WTC11 (cell line): ENCODE measurements around the gene RAB15. TPM values are rescaled to one million over a fixed set of nuclear protein-coding genes. Genes with fewer than 3 reads are reported as not detected.

Experiments used
- ATAC-seq: fragments of 200-7000 bp; cut with Tn5 transposase; 2 replicates; pipeline ENCODE4 v1.10.0; 2021; ENCODE audit warnings: mild to moderate bottlenecking, moderate library complexity
- CTCF ChIA-PET: fragments of 300-600 bp; sonication (Branson Sonifier 250); formaldehyde crosslinking; loops from one replicate; lab custom pipeline; 2021; ENCODE audit warnings: antibody characterized with exemption; lab: Charles Lee
- POLR2A ChIA-PET: fragments of 350-600 bp; sonication (Branson Sonifier 250); formaldehyde crosslinking; loops from one replicate; lab custom pipeline; 2021; ENCODE audit warnings: antibody characterized with exemption; lab: Charles Lee
- DNase-seq: peaks from one replicate; pipeline ENCODE4 v3.0.0; 2021; ENCODE audit warnings: low spot score
- H3K27ac Mint-ChIP-seq: 2 replicates; pipeline ENCODE4 v1.8.0; 2021; ENCODE audit warnings: mixed read lengths
- H3K27me3 Mint-ChIP-seq: 2 replicates; pipeline ENCODE4 v1.8.0; 2021; ENCODE audit warnings: low read depth, mild to moderate bottlenecking, moderate library complexity, mixed read lengths
- H3K36me3 Mint-ChIP-seq: 2 replicates; pipeline ENCODE4 v1.8.0; 2021; ENCODE audit warnings: mixed read lengths
- H3K4me1 Mint-ChIP-seq: 2 replicates; pipeline ENCODE4 v1.8.0; 2022; ENCODE audit warnings: mixed read lengths
- H3K4me3 Mint-ChIP-seq: 2 replicates; pipeline ENCODE4 v1.8.0; 2021; ENCODE audit warnings: mild to moderate bottlenecking, moderate library complexity, mixed read lengths
- H3K9me3 Mint-ChIP-seq: 2 replicates; pipeline ENCODE4 v1.8.0; 2021; ENCODE audit warnings: mixed read lengths
- EMX1 ChIP-seq: fragments of 250-450 bp; sonication (Bioruptor Pico); IDR thresholded peaks from 2 replicates; pipeline ENCODE4 v1.8.0; 2021; ENCODE audit warnings: mild to moderate bottlenecking
- FOXP1 ChIP-seq: sonication (generic); formaldehyde crosslinking; IDR thresholded peaks from 2 replicates; pipeline ENCODE4 v1.8.0; 2022; ENCODE audit warnings: missing genetic modification reagents, mild to moderate bottlenecking, moderate library complexity, borderline replicate concordance
- GRHL2 ChIP-seq: fragments of 250-450 bp; sonication (Bioruptor Pico); IDR thresholded peaks from 2 replicates; pipeline ENCODE4 v1.8.0; 2022; ENCODE audit warnings: mild to moderate bottlenecking, moderate library complexity; ENCODE audit not compliant: insufficient replicate concordance, severe bottlenecking
- KAT7 ChIP-seq: sonication (generic); formaldehyde crosslinking; IDR thresholded peaks from 2 replicates; pipeline ENCODE4 v1.8.1; 2023; ENCODE audit warnings: missing genetic modification reagents, mild to moderate bottlenecking, borderline replicate concordance
- NFYB ChIP-seq: sonication (generic); formaldehyde crosslinking; conservative IDR thresholded peaks from 2 replicates; pipeline ENCODE4 v1.8.0; 2022; ENCODE audit warnings: low read depth, missing genetic modification reagents
- RELA ChIP-seq: sonication (generic); formaldehyde crosslinking; IDR thresholded peaks from 2 replicates; pipeline ENCODE4 v1.8.1; 2022; ENCODE audit warnings: missing genetic modification reagents, mild to moderate bottlenecking, borderline replicate concordance
- SMAD3 ChIP-seq: sonication (generic); formaldehyde crosslinking; IDR thresholded peaks from 2 replicates; pipeline ENCODE4 v1.8.0; 2022; ENCODE audit warnings: missing genetic modification reagents, mild to moderate bottlenecking, borderline replicate concordance
- ZBTB21 ChIP-seq: sonication (generic); formaldehyde crosslinking; IDR thresholded peaks from 2 replicates; pipeline ENCODE4 v1.8.1; 2023; ENCODE audit warnings: mild to moderate bottlenecking, missing genetic modification reagents, borderline replicate concordance
- ZNF219 ChIP-seq: sonication (generic); formaldehyde crosslinking; IDR thresholded peaks from 2 replicates; pipeline ENCODE4 v1.8.0; 2023; ENCODE audit warnings: missing genetic modification reagents, mild to moderate bottlenecking, borderline replicate concordance
- ZNF317 ChIP-seq: sonication (generic); formaldehyde crosslinking; IDR thresholded peaks from 2 replicates; pipeline ENCODE4 v1.8.1; 2023; ENCODE audit warnings: low read depth, mild to moderate bottlenecking, moderate library complexity, missing genetic modification reagents, borderline replicate concordance
- ZNF512 ChIP-seq: sonication (generic); formaldehyde crosslinking; IDR thresholded peaks from 2 replicates; pipeline ENCODE4 v1.8.1; 2022; ENCODE audit warnings: missing genetic modification reagents, borderline replicate concordance
- total RNA-seq: library from RNA; stranded (reverse); gene quantifications from 3 replicates; pipeline ENCODE4 v1.2.3, GENCODE V29; 2021
- TF ChIP-seq, protein P1 (sequence below): sonication (generic); formaldehyde crosslinking; IDR thresholded peaks from 2 replicates; pipeline ENCODE4 v1.8.0; 2022; ENCODE audit warnings: mild to moderate bottlenecking, missing genetic modification reagents
- TF ChIP-seq, protein P2 (sequence below): sonication (generic); formaldehyde crosslinking; conservative IDR thresholded peaks from 2 replicates; pipeline ENCODE4 v1.8.1; 2022; ENCODE audit warnings: mild to moderate bottlenecking, missing genetic modification reagents
- TF ChIP-seq, protein P3 (sequence below): sonication (generic); formaldehyde crosslinking; IDR thresholded peaks from 2 replicates; pipeline ENCODE4 v1.8.0; 2023; ENCODE audit warnings: missing genetic modification reagents
- TF ChIP-seq, protein P4 (sequence below): sonication (generic); formaldehyde crosslinking; IDR thresholded peaks from 2 replicates; pipeline ENCODE4 v1.8.0; 2022; ENCODE audit warnings: mild to moderate bottlenecking, missing genetic modification reagents

RAB15 gene
- total RNA-seq, 1 experiment from 2014 or later, result 49.1 TPM

DNA sequence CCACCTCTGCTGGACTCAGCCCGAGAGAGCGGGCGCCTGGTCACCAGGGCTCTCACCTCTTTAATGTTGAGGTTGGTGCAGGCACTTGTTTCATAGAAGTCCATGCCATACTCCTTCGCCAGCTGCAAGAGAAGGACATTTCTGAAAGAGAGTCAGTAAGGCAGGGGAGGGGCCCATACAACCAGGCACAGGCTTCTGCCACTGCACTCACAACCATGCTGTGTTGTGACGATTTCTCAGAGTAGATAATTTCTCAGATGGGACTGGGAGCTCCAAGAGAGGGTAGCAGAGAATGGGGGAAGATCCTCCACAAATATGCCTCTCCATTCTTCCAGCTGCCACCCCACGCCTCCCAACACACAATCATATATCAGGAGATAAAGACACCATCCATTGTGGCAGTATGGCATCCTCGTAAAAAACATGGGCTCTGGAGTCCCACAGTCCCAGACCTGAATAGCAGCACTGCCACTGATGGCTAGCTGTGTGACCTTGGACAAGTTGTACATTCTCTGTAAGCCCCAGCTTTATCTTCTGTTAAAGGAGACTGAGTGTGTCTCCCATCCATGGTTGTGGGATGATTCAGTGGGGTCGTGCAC, 23.4 kb downstream of the RAB15 start:
- POLR2A ChIA-PET, result interaction anchor here (0.6 kb wide), 1 partner anchor 1438 kb away, joined by 3 read pairs; no protein-coding TSS in a partner anchor
- H3K4me1 Mint-ChIP-seq, result peaks cover 12% of the 10 kb centered on the region
- DNase-seq (no peak), ATAC-seq (no peak)
- H3K9me3 Mint-ChIP-seq, result no peaks in the 10 kb centered on the region
- no peaks in the 10 kb centered on the region for H3K27me3 Mint-ChIP-seq
- CTCF ChIA-PET, result interaction anchor here (1.5 kb wide), 1 partner anchor 20 kb away, joined by 4 read pairs; no protein-coding TSS in a partner anchor
- H3K36me3 Mint-ChIP-seq, result peaks cover 23% of the 10 kb centered on the region
- H3K4me3 Mint-ChIP-seq, result no peak overlapping the region
- TF ChIP-seq RELA (CRISPR knock-in tag) (no peak), EMX1 (CRISPR knock-in tag) (no peak), GRHL2 (CRISPR knock-in tag) (no peak), KAT7 (CRISPR knock-in tag) (no peak), NFYB (no peak), ZBTB21 (CRISPR knock-in tag) (no peak), FOXP1 (no peak), ZNF512 (CRISPR knock-in tag) (no peak), SMAD3 (CRISPR knock-in tag) (no peak)
- TF ChIP-seq, protein P1, sequence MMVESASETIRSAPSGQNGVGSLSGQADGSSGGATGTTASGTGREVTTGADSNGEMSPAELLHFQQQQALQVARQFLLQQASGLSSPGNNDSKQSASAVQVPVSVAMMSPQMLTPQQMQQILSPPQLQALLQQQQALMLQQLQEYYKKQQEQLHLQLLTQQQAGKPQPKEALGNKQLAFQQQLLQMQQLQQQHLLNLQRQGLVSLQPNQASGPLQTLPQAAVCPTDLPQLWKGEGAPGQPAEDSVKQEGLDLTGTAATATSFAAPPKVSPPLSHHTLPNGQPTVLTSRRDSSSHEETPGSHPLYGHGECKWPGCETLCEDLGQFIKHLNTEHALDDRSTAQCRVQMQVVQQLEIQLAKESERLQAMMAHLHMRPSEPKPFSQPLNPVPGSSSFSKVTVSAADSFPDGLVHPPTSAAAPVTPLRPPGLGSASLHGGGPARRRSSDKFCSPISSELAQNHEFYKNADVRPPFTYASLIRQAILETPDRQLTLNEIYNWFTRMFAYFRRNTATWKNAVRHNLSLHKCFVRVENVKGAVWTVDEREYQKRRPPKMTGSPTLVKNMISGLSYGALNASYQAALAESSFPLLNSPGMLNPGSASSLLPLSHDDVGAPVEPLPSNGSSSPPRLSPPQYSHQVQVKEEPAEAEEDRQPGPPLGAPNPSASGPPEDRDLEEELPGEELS, result no peak
- TF ChIP-seq, protein P2, sequence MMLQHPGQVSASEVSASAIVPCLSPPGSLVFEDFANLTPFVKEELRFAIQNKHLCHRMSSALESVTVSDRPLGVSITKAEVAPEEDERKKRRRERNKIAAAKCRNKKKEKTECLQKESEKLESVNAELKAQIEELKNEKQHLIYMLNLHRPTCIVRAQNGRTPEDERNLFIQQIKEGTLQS (CRISPR knock-in tag), result no peak
- no peak overlapping the region for H3K27ac Mint-ChIP-seq

GRCh38 chr14:64947710-64948611, 24.2 kb downstream of the RAB15 start:
- Mint-ChIP-seq H3K36me3 (peaks cover 23% of the 10 kb centered on the region), H3K4me1 (peaks cover 16% of the 10 kb centered on the region), H3K4me3 (no peak overlapping the region), H3K27ac (peak overlapping the region; percentile 27; the same call in 1 of the 2 replicates), H3K27me3 (no peaks in the 10 kb centered on the region), H3K9me3 (no peaks in the 10 kb centered on the region)
- DNase-seq (no peak), ATAC-seq (no peak)
- TF ChIP-seq, protein P1, result no peak
- TF ChIP-seq ZNF512 (CRISPR knock-in tag), result no peak
- TF ChIP-seq, protein P3, sequence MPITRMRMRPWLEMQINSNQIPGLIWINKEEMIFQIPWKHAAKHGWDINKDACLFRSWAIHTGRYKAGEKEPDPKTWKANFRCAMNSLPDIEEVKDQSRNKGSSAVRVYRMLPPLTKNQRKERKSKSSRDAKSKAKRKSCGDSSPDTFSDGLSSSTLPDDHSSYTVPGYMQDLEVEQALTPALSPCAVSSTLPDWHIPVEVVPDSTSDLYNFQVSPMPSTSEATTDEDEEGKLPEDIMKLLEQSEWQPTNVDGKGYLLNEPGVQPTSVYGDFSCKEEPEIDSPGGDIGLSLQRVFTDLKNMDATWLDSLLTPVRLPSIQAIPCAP, result no peak
- no peak for TF ChIP-seq ZNF317 (CRISPR knock-in tag)
- TF ChIP-seq, protein P2 (CRISPR knock-in tag), result no peak
- no peak for TF ChIP-seq ZNF219 (CRISPR knock-in tag)
- TF ChIP-seq, protein P4, sequence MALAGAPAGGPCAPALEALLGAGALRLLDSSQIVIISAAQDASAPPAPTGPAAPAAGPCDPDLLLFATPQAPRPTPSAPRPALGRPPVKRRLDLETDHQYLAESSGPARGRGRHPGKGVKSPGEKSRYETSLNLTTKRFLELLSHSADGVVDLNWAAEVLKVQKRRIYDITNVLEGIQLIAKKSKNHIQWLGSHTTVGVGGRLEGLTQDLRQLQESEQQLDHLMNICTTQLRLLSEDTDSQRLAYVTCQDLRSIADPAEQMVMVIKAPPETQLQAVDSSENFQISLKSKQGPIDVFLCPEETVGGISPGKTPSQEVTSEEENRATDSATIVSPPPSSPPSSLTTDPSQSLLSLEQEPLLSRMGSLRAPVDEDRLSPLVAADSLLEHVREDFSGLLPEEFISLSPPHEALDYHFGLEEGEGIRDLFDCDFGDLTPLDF, result no peak
- POLR2A ChIA-PET, result no interaction called here
- CTCF ChIA-PET, result interaction anchor here (0.6 to 1.5 kb wide), 4 partner anchors 8 to 35 kb away, joined by 3 to 6 read pairs (median 4); no protein-coding TSS in a partner anchor
